Neutrophil (primary cell): ENCODE results near the gene PDZRN3.

Source experiments
- H3K27ac ChIP-seq: fragments of 200-600 bp; sonication (generic); 2 replicates; pipeline ENCODE4 v1.5.1; 2016; ENCODE audit warnings: mild to moderate bottlenecking, moderate library complexity
- H3K27me3 ChIP-seq: fragments of 200-600 bp; sonication (generic); 2 replicates; pipeline ENCODE4 v1.6.0; 2016; ENCODE audit warnings: mild to moderate bottlenecking
- H3K36me3 ChIP-seq: fragments of 200-600 bp; sonication (generic); 2 replicates; pipeline ENCODE4 v1.5.1; 2017
- H3K4me1 ChIP-seq, 2 experiments: fragments of 200-600 bp in 1 of 2; sonication (generic) in 1 of 2; 1 replicate in 1 of 2; 2 replicates in 1 of 2; pipeline versions ENCODE4 v1.5.1 to v1.6.1; 2013 to 2016; ENCODE audit warnings: low read depth in 1 of 2, low read length in 1 of 2, mild to moderate bottlenecking in 1 of 2, moderate library complexity in 1 of 2; ENCODE audit not compliant: control insufficient read depth in 1 of 2, insufficient read depth in 1 of 2
- H3K4me3 ChIP-seq, 2 experiments: fragments of 200-600 bp in 1 of 2; sonication (generic) in 1 of 2; 1 replicate in 1 of 2; 2 replicates in 1 of 2; pipeline ENCODE4 v1.5.1; 2013 to 2016; ENCODE audit warnings: low read depth in 1 of 2, low read length in 1 of 2, mild to moderate bottlenecking in 1 of 2, moderate library complexity in 1 of 2
- H3K9me3 ChIP-seq: fragments of 200-600 bp; sonication (generic); 2 replicates; pipeline ENCODE4 v1.5.1; 2016
- CTCF ChIP-seq: fragments of 200-600 bp; sonication (generic); IDR thresholded peaks from 2 replicates; pipeline ENCODE4 v1.5.1; 2016; ENCODE audit warnings: antibody characterized with exemption

The PDZRN3 gene

DNA sequence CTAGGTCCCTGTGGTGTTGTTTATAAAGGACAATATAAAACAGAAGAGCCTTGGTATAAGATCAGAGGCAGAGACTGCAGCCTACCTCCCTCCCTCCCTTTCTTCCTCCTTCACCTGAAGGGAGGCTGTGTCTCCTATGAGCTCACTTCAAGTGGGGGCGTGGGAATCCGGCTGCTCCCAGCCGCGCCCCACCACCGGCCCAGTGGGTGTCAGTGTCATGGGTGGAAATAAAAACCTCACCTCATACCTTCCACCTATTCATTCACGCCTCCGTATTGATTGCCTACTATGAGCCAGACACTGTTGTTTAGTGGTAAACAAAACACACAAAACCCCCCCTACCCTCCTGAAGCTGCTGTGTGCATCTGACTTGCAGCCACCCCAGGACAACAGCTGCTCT, 181.9 kb downstream of the PDZRN3 start:
- Histone ChIP-seq H3K4me3 (no peak overlapping the region), H3K4me1 (no peaks in the 10 kb centered on the region), H3K9me3 (no peaks in the 10 kb centered on the region)

GRCh38 chr3:73442152-73442551, 182.6 kb downstream of the PDZRN3 start:
- Histone ChIP-seq H3K27ac (no peak overlapping the region), H3K4me1 (no peaks in the 10 kb centered on the region), H3K36me3 (no peaks in the 10 kb centered on the region), H3K9me3 (no peaks in the 10 kb centered on the region), H3K27me3 (peaks cover 2% of the 10 kb centered on the region), H3K4me3 (no peak overlapping the region)
- no peak for TF ChIP-seq CTCF

More for the DNA sequence above, 181.9 kb downstream of the PDZRN3 start:
- Histone ChIP-seq H3K27me3 (peaks cover 9% of the 10 kb centered on the region), H3K36me3 (no peaks in the 10 kb centered on the region), H3K27ac (no peak overlapping the region)
- no peak for TF ChIP-seq CTCF

DNA sequence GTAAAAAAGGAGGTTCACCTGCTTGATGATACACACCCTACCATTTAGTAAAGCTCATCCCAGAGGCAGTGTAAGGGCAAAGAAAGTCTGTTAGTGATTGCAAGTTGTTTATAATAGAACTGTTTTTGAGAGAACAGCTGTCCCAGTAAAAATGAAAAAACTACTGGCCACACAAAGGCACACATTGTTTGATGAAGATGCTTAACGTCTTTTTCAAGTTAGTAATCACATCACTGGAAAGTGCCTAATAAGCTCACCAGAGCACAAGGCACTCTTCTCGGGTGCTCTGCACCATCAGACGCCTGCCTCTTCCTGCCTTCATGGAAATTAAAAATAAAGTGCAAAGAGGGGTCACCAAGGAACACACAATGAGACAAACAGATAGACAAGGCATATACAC, 186.9 kb downstream of the PDZRN3 start:
- no peaks in the 10 kb centered on the region for H3K4me1 ChIP-seq
- no peak overlapping the region for H3K4me3 ChIP-seq
- H3K36me3 ChIP-seq: no peaks in the 10 kb centered on the region
- no peaks in the 10 kb centered on the region for H3K9me3 ChIP-seq
- no peak for TF ChIP-seq CTCF
- H3K27ac ChIP-seq: no peak overlapping the region
- H3K27me3 ChIP-seq: no peaks in the 10 kb centered on the region

DNA sequence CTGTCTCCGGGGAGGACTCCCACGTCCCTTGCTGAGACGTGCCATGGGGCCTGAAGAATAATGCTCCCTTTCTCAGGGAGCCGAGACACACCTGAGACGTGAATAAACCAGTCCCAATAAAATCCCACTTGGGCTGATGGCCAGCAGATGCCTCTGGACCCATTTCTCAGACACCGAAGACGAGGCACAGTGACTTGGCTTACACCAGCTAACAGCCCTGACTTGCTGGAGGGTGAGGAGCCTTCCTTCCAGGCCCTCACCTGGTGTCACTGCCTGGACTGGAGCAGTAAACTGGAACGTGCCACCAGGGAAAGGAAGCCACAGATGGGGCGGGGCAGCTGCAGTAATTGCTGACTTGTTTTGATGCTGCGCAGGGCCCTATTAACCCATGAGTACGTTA, 189.7 kb downstream of the PDZRN3 start:
- Histone ChIP-seq H3K4me1 (no peaks in the 10 kb centered on the region), H3K27me3 (peaks cover 2% of the 10 kb centered on the region), H3K27ac (no peak overlapping the region), H3K4me3 (no peak overlapping the region), H3K9me3 (no peaks in the 10 kb centered on the region), H3K36me3 (no peaks in the 10 kb centered on the region)
- no peak for TF ChIP-seq CTCF

DNA sequence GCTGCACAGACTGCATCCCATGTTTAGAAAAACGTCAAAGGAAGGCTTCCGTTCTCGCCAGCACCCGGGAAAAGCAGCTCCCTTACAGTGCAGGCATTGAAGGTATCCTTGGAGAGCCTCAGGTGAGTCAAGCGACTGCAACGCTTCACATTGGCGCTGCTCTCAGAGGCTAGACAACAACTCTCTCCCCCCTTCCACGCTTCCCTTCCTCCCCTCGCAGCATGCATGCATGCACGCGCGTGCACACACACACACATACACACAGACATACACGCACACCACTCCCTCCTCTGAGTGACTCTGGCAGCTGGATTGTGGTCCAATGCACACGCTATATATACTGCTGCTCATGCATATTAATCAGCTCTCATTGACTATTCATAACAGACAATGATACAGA, 191.1 kb downstream of the PDZRN3 start:
- Histone ChIP-seq H3K9me3 (no peaks in the 10 kb centered on the region), H3K27ac (no peak overlapping the region), H3K36me3 (no peaks in the 10 kb centered on the region), H3K4me1 (no peaks in the 10 kb centered on the region), H3K27me3 (peaks cover 10% of the 10 kb centered on the region), H3K4me3 (no peak overlapping the region)
- no peak for TF ChIP-seq CTCF

GRCh38 chr3:73433079-73433478, 191.7 kb downstream of the PDZRN3 start:
- no peaks in the 10 kb centered on the region for H3K4me1 ChIP-seq
- TF ChIP-seq CTCF: no peak
- H3K36me3 ChIP-seq: no peaks in the 10 kb centered on the region

More at GRCh38 chr3:73433079-73433478, 191.7 kb downstream of the PDZRN3 start:
- Histone ChIP-seq H3K27me3 (peaks cover 10% of the 10 kb centered on the region), H3K27ac (no peak overlapping the region), H3K9me3 (no peaks in the 10 kb centered on the region), H3K4me3 (no peak overlapping the region)
